Panc1 (cell line): ENCODE data around the gene HGFAC. TPM values are rescaled to one million over a fixed set of nuclear protein-coding genes. Genes with fewer than 3 reads are reported as not detected.

ENCODE experiments used
- ATAC-seq: fragments of 200-7000 bp; cut with Tn5 transposase; 2 replicates; pipeline ENCODE4 v1.9.1; 2020; ENCODE audit warnings: mild to moderate bottlenecking, moderate library complexity
- BruUV-seq: library from RNA; stranded (reverse); fragments of 400-500 nt; replicated peaks from 2 replicates; lab custom pipeline; 2021; lab: Mats Ljungman, UMichigan
- CTCF ChIA-PET: fragments of 300-600 bp; sonication (Branson Sonifier 250); formaldehyde crosslinking; loops from one replicate; lab custom pipeline; 2022; ENCODE audit warnings: antibody characterized with exemption; lab: Charles Lee
- POLR2A ChIA-PET: fragments of 300-600 bp; sonication (Branson Sonifier 250); formaldehyde crosslinking; loops from one replicate; lab custom pipeline; 2022; ENCODE audit warnings: antibody characterized with exemption; lab: Charles Lee
- DNase-seq: peaks from one replicate; pipeline ENCODE4 v3.0.0-alpha.2; 2010; ENCODE audit warnings: low read depth, low spot score
- H3K27ac ChIP-seq: 2 replicates; pipeline ENCODE4 v1.5.1; 2011; ENCODE audit warnings: mild to moderate bottlenecking, low read length, inconsistent platforms
- H3K27me3 ChIP-seq: fragments of 200-500 bp; sonication (Bioruptor generic); 2 replicates; pipeline ENCODE4 v1.6.0; 2014; ENCODE audit warnings: low read length, inconsistent platforms; ENCODE audit not compliant: control insufficient read depth, insufficient read depth
- H3K36me3 ChIP-seq: fragments of 200-500 bp; sonication (Bioruptor generic); 2 replicates; pipeline ENCODE4 v1.5.1; 2014; ENCODE audit warnings: inconsistent platforms, mild to moderate bottlenecking, low read length, moderate library complexity; ENCODE audit not compliant: control insufficient read depth, insufficient read depth
- H3K4me1 ChIP-seq: 2 replicates; pipeline ENCODE4 v1.5.1; 2011; ENCODE audit warnings: inconsistent platforms, mild to moderate bottlenecking, low read length, moderate library complexity; ENCODE audit not compliant: control insufficient read depth, insufficient read depth
- H3K4me3 ChIP-seq, 2 experiments: 2 replicates each; pipeline ENCODE4 v1.5.1; 2011 to 2012; ENCODE audit warnings: low read depth in 2 of 2, low read length in 2 of 2, mild to moderate bottlenecking in 2 of 2, inconsistent platforms in 1 of 2, moderate library complexity in 1 of 2
- H3K9me3 ChIP-seq: fragments of 200-500 bp; sonication (Bioruptor generic); 2 replicates; pipeline ENCODE4 v1.5.1; 2014; ENCODE audit warnings: low read depth, mild to moderate bottlenecking, inconsistent platforms, low read length, moderate library complexity; ENCODE audit not compliant: control insufficient read depth, insufficient read depth
- POLR2AphosphoS5 ChIP-seq: IDR thresholded peaks from 2 replicates; pipeline ENCODE4 v1.6.1; 2012; ENCODE audit warnings: mild to moderate bottlenecking, low read depth, low read length, moderate library complexity
- REST ChIP-seq, 2 experiments: IDR thresholded peaks; 2 replicates each; pipeline ENCODE4 v1.6.1; 2011 to 2012; ENCODE audit warnings: low read depth in 2 of 2, control low read depth in 1 of 2, low read length in 1 of 2, mild to moderate bottlenecking in 1 of 2, moderate library complexity in 1 of 2; ENCODE audit not compliant: insufficient read depth in 1 of 2
- SIN3A ChIP-seq: IDR thresholded peaks from 2 replicates; pipeline ENCODE4 v1.6.1; 2012; ENCODE audit warnings: low read depth, mild to moderate bottlenecking, low read length, moderate library complexity, borderline replicate concordance; ENCODE audit not compliant: insufficient read depth
- TCF7L2 ChIP-seq: IDR thresholded peaks from 2 replicates; pipeline ENCODE4 v1.6.1; 2011; ENCODE audit warnings: mild to moderate bottlenecking, low read depth, low read length, inconsistent platforms
- in situ Hi-C: cut with HindIII; loops from 2 replicates; pipeline ENCODE4 v1.10.0; 2016; ENCODE audit warnings: low sequenced_read_pairs, low pct_unique_long_range_greater_than_20kb
- intact Hi-C: fragments of 100-400 bp; cut with micrococcal nuclease; formaldehyde crosslinking; loops from one replicate; pipeline ENCODE4 v1.10.0; 2022; ENCODE audit not compliant: unreplicated experiment
- total RNA-seq: library from RNA; stranded (reverse); gene quantifications from one replicate; pipeline ENCODE4 v1.2.1, GENCODE V29; 2021; ENCODE audit not compliant: unreplicated experiment
- TF ChIP-seq, protein P1 (sequence below): fragments of 450-650 bp; IDR thresholded peaks from 2 replicates; pipeline ENCODE4 v1.5.1; 2017; ENCODE audit warnings: mild to moderate bottlenecking

HGFAC gene
- total RNA-seq, 1 experiment from 2014 or later: 0.59 TPM

DNA sequence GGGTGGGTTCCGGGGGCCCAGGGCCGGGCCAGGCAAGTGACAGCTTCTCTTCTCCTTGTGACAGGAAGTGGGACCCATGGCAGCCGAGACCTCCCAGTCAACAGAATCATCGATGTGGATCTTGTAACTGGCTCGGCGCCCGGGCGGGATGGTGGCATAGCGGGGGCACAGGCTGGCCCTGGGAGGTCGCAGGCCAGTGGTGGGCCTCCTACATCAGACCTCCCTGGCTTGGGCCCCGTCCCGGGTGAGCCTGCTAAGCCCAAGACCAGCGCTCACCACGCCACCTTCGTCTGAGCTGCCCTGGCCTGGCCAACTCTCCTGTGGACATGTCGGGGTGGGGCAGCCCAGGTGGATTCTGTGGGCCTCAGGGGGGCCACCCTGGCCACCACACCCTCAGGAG, 2.4 kb upstream of the HGFAC start:
- POLR2A ChIA-PET: no interaction called here
- intact Hi-C loops: no loop called here
- Histone ChIP-seq H3K27me3 (no peaks in the 10 kb centered on the region), H3K4me3 (no peak overlapping the region), H3K9me3 (no peaks in the 10 kb centered on the region), H3K4me1 (peaks cover 9% of the 10 kb centered on the region; the same call in 1 of the 2 replicates), H3K36me3 (no peaks in the 10 kb centered on the region), H3K27ac (no peak overlapping the region)
- no TSS peak for BruUV-seq
- ATAC-seq (no peak), DNase-seq (no peak)
- CTCF ChIA-PET: no interaction called here
- in situ Hi-C loops: no loop called here
- TF ChIP-seq POLR2AphosphoS5 (no peak), SIN3A (no peak), REST (IDR thresholded peaks at IDR 0.05; ENCODE audit: insufficient read depth in 1 of 2, low read depth in 2 of 2, low read length in 1 of 2) (no peak)

- H3K27me3 ChIP-seq: no peaks in the 10 kb centered on the region
- TF ChIP-seq TCF7L2 (no peak), REST (IDR thresholded peaks at IDR 0.05; ENCODE audit: insufficient read depth in 1 of 2, low read depth in 2 of 2, low read length in 1 of 2) (no peak), POLR2AphosphoS5 (no peak), SIN3A (no peak)
- TF ChIP-seq, protein P1, sequence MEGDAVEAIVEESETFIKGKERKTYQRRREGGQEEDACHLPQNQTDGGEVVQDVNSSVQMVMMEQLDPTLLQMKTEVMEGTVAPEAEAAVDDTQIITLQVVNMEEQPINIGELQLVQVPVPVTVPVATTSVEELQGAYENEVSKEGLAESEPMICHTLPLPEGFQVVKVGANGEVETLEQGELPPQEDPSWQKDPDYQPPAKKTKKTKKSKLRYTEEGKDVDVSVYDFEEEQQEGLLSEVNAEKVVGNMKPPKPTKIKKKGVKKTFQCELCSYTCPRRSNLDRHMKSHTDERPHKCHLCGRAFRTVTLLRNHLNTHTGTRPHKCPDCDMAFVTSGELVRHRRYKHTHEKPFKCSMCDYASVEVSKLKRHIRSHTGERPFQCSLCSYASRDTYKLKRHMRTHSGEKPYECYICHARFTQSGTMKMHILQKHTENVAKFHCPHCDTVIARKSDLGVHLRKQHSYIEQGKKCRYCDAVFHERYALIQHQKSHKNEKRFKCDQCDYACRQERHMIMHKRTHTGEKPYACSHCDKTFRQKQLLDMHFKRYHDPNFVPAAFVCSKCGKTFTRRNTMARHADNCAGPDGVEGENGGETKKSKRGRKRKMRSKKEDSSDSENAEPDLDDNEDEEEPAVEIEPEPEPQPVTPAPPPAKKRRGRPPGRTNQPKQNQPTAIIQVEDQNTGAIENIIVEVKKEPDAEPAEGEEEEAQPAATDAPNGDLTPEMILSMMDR: no peak
- DNase-seq: no peak
- ChIA-PET CTCF (no interaction called here), POLR2A (no interaction called here)
- no peaks in the 10 kb centered on the region for H3K36me3 ChIP-seq
- intact Hi-C loops: loop anchor here (5.0 kb wide), 2 partner anchors 93 to 233 kb away; no protein-coding TSS in a partner anchor
- H3K4me3 ChIP-seq: no peak overlapping the region
- no TSS peak for BruUV-seq
- no peaks in the 10 kb centered on the region for H3K9me3 ChIP-seq
- peaks cover 9% of the 10 kb centered on the region; the same call in 1 of the 2 replicates for H3K4me1 ChIP-seq
- in situ Hi-C loops: no loop called here
- H3K27ac ChIP-seq: no peak overlapping the region
- ATAC-seq: no peak
Measured at GRCh38 chr4:3440011-3440410, 1.8 kb upstream of the HGFAC start.
